ENCODE results near the gene CTSO. TPM values are rescaled to one million over a fixed set of nuclear protein-coding genes. Genes with fewer than 3 reads are reported as not detected.
"Not testable (repeated sequence)": the region's sequence is repeated elsewhere in the genome, so short reads cannot be mapped to it uniquely, and the experiment has no call there.

CTSO gene
- total RNA-seq, 2 donors from 2014 or later, result 10.9 to 13.7 TPM

- intact Hi-C loops (cut with DNase I), result loop anchor here (10.0 kb wide), 1 partner anchor 137 kb away; no protein-coding TSS in a partner anchor
- Histone ChIP-seq H3K27ac (no peak overlapping the region), H3K4me3 (no peak overlapping the region), H3K9me3 (no peaks in the 10 kb centered on the region), H3K36me3 (replicated peaks in 1 of 2; ENCODE audit: insufficient read depth in 1 of 2, low read depth in 2 of 2) (no peaks in the 10 kb centered on the region), H3K4me1 (peaks cover 16% of the 10 kb centered on the region), H3K27me3 (no peaks in the 10 kb centered on the region)
- 88 to 100% methylated on average over 1 of the region's 1 CpG for WGBS, 2 donors
- DNase-seq, result no peak
- no peak for TF ChIP-seq CTCF (IDR thresholded peaks at IDR 0.05)
- TF ChIP-seq POLR2A (IDR thresholded peaks at IDR 0.05), result no peak
- ATAC-seq, result no peak
These were observed 11.8 kb downstream of the CTSO start for GRCh38 chr4:155941820-155942219.

- Histone ChIP-seq H3K36me3 (replicated peaks in 1 of 2; ENCODE audit: insufficient read depth in 1 of 2, low read depth in 2 of 2) (no peaks in the 10 kb centered on the region), H3K27me3 (no peaks in the 10 kb centered on the region), H3K27ac (no peak overlapping the region), H3K4me1 (peaks cover 16% of the 10 kb centered on the region), H3K9me3 (no peaks in the 10 kb centered on the region), H3K4me3 (no peak overlapping the region)
- TF ChIP-seq CTCF (IDR thresholded peaks at IDR 0.05) (no peak), POLR2A (IDR thresholded peaks at IDR 0.05) (no peak)
- WGBS, 2 donors, result 76 to 78% methylated on average over 6 of the region's 6 CpGs
- no peak for ATAC-seq
- intact Hi-C loops (cut with DNase I), result loop anchor here (10.0 kb wide), 1 partner anchor 136 kb away; no protein-coding TSS in a partner anchor
- no peak for DNase-seq
These were observed 12.4 kb downstream of the CTSO start for GRCh38 chr4:155941085-155941790.

- Histone ChIP-seq H3K36me3 (replicated peaks in 1 of 2; ENCODE audit: insufficient read depth in 1 of 2, low read depth in 2 of 2) (no peaks in the 10 kb centered on the region), H3K4me3 (no peak overlapping the region), H3K27me3 (no peaks in the 10 kb centered on the region), H3K4me1 (no peaks in the 10 kb centered on the region), H3K9me3 (no peaks in the 10 kb centered on the region), H3K27ac (no peak overlapping the region)
- 78 to 82% methylated on average over 4 of the region's 4 CpGs for WGBS, 2 donors
- no peak for TF ChIP-seq POLR2A (IDR thresholded peaks at IDR 0.05)
- DNase-seq, result no peak
- intact Hi-C loops (cut with DNase I), result no loop called here
- no peak for ATAC-seq
These were observed 18.2 kb downstream of the CTSO start for GRCh38 chr4:155935389-155935986.

GRCh38 chr4:155934634-155935033 lies 19.0 kb downstream of the CTSO start:
- H3K4me1 ChIP-seq; H3K27ac ChIP-seq; ATAC-seq; H3K36me3 ChIP-seq (replicated peaks in 1 of 2; ENCODE audit: insufficient read depth in 1 of 2, low read depth in 2 of 2); H3K9me3 ChIP-seq; H3K27me3 ChIP-seq; intact Hi-C loops (cut with DNase I); H3K4me3 ChIP-seq; DNase-seq: not testable (repeated sequence)
- 84 to 94% methylated on average over 4 of the region's 4 CpGs for WGBS, 2 donors

- WGBS, 2 donors, result 84 to 88% methylated on average over 4 of the region's 4 CpGs
- no peak for ATAC-seq
- no peak for DNase-seq
- H3K4me3 ChIP-seq, result no peak overlapping the region
- no peaks in the 10 kb centered on the region for H3K27me3 ChIP-seq
- H3K4me1 ChIP-seq, result no peaks in the 10 kb centered on the region
- peaks cover 0 to 3% of the 10 kb centered on the region in 2 donors for H3K36me3 ChIP-seq (replicated peaks in 1 of 2; ENCODE audit: insufficient read depth in 1 of 2, low read depth in 2 of 2)
- TF ChIP-seq POLR2A (IDR thresholded peaks at IDR 0.05) (no peak), CTCF (IDR thresholded peaks at IDR 0.05) (no peak)
- intact Hi-C loops (cut with DNase I), result no loop called here
- no peak overlapping the region for H3K27ac ChIP-seq
- H3K9me3 ChIP-seq, result no peaks in the 10 kb centered on the region
These were observed 22.0 kb downstream of the CTSO start for GRCh38 chr4:155931634-155932033.
